ENCODE results near the gene TMEM271.
"Not testable (repeated sequence)": the region's sequence is repeated elsewhere in the genome, so short reads cannot be mapped to it uniquely, and the experiment has no call there.

TMEM271 gene

GRCh38 chr4:609400-610050, 33.4 kb upstream of the TMEM271 start:
- no peak for DNase-seq

DNA sequence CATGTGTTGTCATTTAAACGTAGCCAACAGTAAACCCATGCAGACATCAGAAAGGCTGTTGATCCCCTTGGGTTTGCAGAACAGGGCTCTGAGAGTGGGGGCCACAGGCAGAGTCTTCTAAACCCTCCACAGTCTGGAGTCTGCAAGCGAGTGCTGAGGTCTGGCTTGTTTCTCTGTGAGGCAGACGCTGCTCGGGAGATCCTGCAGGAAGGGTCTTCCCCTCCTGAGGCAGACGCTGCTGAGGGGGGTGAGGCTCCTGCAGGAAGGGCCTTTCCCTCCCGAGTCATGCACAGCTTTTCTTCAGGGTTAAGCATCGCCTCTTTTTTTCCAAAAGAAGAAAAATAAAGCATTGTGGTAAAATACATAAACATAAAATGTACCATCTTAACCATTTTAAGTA, 32.1 kb upstream of the TMEM271 start:
- DNase-seq: no peak

DNA sequence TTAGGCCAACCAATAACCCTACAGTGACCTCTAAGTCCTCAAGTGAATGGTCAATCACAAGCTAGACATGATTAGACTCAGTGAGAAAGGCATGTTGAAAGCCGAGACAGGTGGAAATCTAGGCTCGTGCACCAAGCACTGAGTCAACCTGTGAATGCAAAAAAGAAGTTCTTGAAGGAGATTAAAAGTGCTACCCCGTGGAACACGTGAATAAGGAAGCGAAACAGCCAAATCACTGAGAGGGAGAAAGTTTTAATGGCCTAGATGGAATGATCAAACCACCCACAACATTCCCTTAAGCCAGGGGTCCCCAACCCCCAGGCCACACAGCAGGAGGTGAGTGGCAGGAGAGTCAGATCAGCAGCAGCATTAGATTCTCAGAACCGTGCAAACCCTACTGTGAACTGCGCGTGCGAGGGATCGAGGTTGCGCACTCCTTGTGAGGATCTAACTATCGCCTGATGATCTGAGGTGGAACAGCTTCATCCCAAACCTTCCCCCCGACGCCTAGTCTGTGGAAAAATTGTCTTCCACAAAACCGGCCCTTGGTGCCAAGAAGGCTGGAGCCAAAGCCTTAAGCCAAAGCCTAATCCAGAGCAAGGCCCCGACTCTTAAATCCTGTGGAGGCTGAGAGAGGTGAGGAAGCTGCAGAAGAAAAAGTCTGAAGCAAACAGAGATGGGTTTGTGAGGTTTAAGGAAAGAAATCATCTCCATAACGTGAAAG, 29.8 kb upstream of the TMEM271 start:
- DNase-seq: no peak

- no peak for DNase-seq
Observed at GRCh38 chr4:604131-604530, 28.0 kb upstream of the TMEM271 start.

DNA sequence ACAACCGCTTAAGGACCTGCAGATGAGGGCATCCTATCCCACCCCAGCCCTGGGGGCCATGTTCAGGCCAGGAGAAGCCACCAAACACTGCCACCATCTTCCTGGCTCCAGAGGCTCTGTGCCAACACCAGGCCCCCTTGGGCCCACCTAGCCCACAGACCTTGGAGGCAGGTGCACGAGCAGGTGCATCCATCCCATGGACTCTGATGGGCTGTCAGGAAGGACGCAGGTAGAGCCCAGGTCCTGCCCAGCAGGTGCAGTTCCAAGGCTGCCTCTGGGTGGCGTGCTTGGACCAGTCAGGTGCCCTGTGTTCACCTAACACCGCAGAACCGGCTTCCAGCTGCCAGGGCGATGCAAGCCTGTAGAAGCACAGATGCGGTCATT, 26.5 kb upstream of the TMEM271 start:
- no peak for DNase-seq

DNA sequence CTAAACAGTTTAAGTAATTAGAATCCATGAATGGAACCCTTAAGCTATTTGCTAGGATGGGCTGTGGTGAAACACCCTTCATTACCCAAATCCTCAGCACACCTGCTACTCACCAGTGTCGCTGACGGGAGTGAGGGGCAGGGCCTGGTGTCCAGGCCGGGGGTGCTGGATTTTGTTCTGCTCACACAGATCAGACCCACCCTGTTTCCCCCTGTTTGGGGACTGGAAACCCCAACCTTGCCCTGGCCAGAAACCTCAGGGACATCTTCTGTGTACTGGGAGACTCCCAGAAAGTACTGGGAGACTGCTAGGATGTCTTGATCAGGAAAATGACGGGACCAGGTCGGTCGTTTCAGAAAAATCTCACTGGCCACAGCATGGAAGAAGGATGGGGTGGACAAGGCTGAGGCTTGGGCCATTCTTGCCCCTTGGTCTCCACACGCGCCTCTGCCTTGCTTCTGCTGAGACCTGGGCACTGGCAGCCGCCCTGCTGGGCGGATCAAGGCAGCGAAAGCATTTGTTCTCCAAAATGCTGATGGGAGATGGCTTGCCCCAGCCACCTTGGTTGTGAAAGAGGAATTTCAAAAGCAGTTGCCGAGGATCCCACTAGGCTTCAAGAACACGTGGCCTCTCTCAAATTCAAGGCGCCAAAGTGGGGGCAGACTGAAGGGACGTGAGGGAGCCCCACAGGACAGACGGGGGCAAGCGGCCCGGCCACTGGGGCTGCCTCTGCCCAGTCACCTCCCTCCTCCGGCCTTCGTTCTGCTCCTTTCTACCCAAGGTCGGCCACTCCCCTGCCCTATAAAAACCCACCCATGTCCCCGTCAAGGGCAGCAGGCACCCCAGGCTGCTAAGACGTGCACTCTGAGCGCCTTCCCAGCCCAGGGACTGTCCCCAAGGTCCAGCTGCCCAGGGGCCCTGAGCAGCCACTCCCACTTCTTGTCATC, 25.8 kb upstream of the TMEM271 start:
- no peak for DNase-seq

- DNase-seq: no peak
Observed at GRCh38 chr4:600850-601515, 24.9 kb upstream of the TMEM271 start.

GRCh38 chr4:600166-600565, 24.1 kb upstream of the TMEM271 start:
- no peak for DNase-seq

- DNase-seq: no peak
Observed at GRCh38 chr4:598925-599324, 22.8 kb upstream of the TMEM271 start.

DNA sequence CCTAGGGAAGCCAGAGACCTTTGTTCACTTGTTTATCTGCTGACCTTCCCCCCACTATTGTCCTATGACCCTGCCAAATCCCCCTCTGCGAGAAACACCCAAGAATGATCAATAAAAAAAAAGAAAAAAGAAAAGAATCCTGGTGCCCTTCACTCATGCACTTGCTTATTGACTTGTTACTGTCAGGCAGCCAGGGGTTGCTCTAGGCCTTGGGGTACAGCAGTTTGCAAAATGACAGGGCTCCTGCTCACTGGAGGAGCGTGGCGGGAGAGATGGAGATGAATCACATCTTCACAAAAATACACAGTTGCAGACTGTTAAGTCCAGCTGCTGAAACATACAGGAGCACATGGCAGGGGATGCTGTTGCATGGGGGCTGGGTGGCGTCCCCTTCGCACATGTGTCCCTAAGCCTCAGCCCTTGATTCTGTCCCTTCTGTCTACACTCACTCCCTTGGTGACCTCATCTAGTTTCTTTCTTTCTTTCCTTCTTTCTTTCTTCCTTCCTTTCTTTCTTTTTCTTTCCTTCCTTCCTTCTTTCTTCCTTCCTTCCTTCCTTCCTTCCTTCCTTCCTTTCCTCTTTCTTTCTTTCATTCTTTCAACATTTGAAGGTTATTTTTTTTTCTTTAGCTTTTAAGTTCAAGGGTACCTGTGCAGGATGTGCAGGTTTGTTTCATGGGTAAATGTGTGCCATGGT, 16.9 kb upstream of the TMEM271 start:
- DNase-seq: no peak

DNA sequence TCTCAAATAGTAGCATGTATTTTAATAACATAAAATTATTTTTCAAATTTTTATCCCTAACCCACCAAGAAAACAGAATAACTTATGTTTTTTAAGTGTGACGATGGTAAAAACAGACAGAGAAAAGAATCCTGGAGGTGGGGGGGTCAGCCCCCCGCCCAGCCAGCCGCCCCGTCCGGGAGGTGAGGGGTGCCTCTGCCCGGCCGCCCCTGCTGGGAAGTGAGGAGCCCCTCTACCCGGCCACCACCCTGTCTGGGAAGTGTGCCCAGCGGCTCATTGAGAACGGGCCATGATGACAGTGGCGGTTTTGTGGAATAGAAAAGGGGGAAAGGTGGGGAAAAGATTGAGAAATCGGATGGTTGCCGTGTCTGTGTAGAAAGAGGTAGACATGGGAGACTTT, 16.1 kb upstream of the TMEM271 start:
- not testable (repeated sequence) for DNase-seq

DNA sequence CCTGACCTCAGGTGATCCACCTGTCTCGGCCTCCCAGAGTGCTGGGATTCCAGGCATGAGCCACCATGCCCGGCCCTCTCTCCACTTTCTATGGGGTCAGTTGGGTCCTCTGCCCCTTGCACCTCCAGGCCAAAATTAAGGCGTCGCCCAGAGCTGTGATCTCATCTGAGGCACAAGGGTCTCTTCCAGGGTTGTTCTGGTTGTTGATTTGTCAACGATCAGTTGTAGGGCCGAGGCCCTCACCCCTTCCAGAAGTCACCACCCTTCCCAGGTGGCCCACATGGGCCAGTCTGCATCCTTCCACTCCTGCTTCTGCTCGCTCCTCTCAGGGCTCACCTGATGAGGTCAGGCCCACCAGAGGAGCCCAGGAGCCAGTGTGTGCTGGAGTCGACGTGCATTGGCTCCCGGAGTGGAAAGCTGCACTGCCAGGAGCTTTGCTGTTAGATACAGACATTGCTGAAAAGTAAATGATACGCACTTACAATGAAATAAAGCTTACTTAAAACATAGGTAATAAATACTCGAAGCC, 14.3 kb upstream of the TMEM271 start:
- no peak for DNase-seq

DNA sequence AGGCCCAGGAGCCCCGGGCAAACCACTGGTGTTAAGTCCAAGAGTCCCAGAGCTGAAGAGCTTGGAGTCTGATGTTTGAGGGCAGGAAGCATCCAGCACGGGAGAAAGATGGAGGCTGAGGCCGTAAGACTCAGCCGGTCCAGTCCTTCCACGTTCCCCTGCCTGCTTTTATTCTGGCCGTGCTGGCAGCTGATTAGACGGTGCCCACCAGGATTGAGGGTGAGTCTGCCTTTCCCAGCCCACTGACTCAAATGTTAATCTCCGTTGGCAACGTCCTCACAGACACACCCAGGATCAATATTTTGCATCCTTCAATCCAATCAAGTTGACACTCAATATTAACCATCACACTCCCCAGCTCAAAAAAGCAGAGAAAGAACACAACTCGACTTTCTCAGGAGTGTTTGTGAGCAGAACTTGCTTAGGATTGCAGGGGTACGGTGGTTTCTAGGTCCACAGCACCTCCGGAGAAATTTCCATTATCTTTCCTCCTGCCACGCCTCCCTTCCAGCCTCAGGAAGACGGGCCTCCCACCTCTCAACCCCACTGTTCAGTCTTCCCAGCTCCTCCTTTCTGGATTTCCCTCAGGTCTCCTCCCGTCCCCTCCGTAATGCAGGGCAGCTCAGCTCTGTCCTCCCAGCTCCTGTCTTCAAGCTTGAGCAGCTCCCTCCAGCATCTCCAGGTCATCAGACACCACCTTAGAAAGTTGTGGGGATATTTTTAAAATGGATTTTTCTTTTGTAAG, 13.3 kb upstream of the TMEM271 start:
- no peak for DNase-seq

GRCh38 chr4:588351-588849, 12.3 kb upstream of the TMEM271 start:
- DNase-seq: no peak

DNA sequence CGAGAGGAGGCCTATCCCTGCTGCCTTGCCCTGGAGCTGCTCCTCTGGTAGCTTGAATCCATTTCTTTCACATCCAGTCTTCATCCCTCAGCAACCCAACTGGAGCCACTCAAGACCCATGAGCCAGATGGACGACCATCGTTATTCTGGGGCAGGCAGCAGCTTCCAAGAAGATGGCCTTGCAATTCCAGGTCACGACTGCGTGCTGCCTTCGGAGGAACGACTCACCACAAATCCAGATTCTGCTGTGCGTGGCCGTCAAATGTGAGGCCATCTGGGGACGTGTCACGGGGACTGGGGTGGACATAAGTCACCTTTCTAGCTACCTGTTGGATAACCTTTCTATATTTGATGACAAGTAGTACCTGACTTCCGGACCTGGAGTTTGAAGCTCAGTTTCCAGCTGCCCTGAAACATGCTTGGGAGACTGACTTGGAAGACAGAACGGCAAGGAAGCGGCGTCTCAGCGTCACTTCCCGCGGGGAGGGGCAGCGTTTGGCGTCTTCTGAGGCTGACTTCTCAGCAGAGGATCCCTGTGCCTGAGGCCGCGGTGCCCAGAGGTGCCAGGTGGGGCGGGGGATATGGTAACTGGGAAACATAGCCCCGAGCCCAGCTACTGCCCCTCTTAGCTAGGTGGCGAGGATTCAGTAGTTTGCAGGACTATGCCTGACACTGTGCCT, 11.7 kb upstream of the TMEM271 start:
- DNase-seq: no peak

GRCh38 chr4:583820-584219, 7.7 kb upstream of the TMEM271 start:
- no peak for DNase-seq

DNA sequence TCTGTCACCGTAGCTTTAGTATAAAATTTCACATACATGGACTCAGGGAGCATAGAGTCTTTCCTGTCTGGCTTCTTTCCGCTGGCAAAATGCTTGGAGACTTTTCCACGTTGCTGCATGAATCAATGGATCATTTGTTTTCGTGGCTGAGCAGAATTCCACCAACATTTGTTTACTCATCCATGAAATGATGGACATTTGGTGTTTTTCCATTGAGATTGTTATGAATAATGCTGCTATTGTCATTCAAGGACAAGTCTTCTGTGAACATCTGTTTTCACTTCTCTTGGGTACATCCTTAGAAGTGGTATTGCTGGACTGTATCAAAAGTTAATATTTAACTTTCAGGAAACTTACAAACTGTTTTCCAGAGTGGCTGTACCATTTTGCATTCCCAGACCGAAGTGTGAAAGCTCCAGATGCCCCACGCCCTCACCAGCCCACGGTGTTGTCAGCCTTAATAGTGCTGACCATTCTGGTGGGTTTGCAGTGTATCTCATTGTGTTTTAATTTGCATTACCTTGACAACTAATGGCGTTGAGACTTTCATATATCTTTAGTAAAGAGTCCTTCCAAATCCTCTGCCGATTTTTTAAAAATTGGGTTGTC, 5.8 kb upstream of the TMEM271 start:
- no peak for DNase-seq

GRCh38 chr4:581181-581580, 5.1 kb upstream of the TMEM271 start:
- no peak for DNase-seq

- no peak for DNase-seq
Observed at GRCh38 chr4:579543-580175, 3.6 kb upstream of the TMEM271 start.

Measured in NCI-H1105 treated with DMSO at 0.1 percent for 48 hours (cell line).